ENCODE results near the gene MFSD2B.
A peak's percentile ranks its signal among the peaks of the same experiment; 100 is the strongest.
"Not testable (repeated sequence)": the region's sequence is repeated elsewhere in the genome, so short reads cannot be mapped to it uniquely, and the experiment has no call there.

MFSD2B gene

DNA sequence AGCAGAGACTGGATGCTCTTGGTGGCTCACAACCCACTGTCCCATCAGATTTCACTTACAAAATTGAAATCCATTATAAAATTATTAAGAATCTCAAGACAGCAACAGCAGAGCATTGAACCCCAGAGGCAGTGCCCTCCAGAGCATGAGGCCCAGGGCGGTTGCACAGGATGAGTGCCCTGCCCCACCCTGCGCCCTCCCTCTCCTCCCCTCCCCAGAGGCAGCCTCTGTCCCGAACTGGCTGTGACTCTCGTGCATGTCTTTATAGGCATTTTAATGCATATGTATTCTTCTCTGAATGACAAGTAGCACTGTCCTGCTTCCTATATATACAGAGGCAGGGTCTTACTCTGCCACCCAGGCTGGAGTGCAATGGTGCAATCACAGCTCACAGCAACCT is 10.4 kb downstream of the MFSD2B start:
- no peak for DNase-seq

DNA sequence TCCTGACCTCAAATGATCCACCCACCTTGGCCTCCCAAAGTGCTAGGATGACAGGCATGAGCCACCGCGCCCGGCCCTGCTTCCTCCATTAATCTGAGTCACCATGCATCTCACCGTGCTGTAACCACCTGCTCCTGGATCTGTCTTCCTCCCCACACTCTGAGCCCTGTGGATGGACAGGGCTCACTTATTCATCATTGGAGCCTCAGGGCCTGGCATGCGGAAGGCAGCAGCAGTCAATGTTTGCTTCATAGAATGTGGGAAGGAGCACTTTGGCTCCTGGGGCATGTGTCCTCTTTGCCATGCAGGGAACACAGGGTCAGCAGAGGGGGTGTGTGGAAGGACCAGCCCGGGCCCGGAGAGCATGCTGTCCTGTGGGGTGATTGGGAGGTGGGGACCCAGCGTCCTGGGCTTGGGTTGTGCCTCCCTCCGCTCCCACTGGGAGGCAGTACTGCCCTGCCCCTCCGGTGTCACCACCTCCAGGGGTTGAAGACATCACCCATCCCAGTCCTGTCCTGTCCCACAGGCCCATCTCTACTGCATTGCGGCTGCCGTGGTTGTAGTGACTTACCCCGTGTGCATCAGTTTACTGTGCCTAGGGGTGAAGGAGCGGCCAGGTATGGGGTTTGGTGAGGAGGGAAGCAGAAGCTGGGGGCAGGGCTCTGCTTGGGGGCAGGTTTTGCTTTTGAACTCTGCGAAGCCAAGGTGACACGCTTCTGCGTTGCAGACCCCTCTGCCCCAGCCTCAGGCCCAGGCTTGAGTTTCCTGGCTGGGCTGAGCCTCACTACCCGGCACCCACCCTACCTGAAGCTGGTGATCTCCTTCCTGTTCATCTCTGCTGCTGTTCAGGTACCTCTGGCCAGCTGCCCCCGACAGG is 11.5 kb downstream of the MFSD2B start:
- DNase-seq, result no peak

DNA sequence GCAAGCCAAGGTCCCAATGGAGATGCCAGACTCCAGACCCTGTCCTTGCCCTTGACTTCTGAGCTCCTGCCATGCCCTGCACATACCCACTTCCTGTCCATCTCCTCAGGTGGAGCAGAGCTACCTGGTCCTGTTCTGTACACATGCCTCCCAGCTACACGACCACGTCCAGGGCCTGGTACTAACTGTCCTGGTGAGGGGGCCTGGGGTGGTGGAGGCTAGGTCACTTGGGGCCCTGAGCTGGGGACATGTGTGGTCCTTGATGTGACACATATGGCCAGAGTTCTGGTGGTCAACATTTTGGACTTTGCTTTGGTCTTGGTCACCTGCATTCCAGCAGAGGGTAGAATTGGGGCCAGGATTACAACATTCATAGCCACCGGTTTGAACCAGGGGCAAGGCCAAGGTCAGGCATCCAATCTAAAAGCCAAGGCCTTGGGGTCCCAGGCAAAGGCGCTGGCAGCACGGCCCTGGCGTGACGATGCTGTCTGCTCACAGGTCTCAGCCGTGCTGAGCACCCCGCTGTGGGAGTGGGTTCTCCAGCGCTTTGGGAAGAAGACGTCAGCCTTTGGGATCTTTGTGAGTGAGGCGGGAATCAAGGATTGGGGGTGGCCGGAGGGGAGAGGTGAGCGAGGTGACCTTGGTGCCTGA is 12.6 kb downstream of the MFSD2B start:
- DNase-seq, result no peak

DNA sequence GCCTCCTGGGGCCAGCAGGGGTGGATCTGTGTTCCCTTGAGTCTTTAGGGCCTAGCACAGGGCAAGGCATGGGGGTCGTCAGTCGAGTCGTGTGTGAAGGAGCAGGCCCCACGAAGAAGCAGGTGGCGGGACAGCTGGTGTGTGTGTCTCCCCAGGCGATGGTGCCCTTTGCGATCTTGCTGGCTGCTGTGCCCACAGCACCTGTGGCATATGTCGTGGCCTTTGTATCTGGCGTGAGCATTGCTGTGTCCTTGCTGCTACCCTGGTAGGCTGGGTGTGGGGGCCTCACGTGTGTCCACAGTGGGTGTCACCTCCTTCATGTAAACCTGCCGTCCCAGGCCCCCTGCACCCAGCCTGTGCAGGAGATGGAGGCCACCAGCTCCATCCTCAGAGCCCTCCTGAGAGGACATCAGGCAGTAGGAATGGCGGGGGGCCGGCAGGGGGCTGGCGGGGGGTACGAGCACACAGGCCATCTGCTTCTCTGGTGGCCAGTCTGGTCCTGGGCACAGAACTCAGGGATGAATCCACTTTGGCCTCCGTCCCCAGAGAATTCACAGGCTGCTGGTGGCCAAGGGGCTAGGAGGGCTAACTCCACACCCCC is 13.2 kb downstream of the MFSD2B start:
- no peak for DNase-seq

DNA sequence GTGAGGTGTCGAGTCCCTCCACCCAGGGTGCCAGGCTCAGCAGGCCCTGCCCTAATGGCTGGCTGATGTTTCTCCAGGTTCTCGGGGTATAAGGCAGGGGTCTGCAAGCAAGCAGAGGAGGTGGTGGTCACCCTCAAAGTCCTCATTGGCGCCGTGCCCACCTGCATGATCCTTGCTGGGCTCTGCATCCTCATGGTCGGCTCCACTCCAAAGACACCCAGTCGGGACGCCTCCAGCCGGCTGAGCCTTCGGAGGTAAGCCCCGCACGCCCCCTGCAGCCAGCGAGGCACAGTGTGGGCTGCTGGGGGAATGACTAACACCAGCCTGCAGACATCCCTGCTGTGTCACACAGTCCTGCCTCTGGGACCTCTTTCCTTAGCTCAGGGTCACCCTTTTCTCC is 14.1 kb downstream of the MFSD2B start:
- DNase-seq, result no peak

DNA sequence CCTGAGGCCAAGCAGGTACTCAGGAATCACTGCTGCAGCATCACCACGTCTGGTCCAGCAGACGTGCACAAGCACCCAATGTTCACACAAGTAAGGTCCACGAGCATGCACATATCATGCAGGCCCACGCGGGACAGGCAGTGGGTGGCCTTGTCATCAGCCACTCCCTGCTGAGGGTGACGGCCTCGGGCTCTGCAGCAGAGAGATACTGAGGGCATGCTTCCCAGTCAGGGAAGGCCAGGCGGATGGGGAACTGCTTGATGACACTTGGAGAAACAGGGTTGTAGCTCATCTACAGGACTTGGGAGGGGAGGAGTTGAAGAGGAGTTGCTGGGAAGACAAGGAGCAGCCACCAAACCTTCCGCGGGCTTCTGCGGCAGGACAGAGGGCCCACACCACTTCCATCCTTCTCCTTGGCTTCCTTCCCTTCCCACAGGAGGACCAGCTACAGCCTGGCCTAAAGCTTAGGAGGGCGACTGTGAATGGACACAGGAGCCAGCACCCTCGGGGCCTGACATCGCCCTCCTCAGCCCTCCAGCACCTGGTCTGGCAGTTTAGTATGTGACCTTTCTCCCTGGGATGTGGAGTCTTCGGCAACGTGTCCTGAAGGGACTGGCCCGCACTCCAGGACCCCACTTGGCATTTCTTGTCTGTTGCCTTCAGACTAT is 15.2 kb downstream of the MFSD2B start:
- DNase-seq, result no peak

DNA sequence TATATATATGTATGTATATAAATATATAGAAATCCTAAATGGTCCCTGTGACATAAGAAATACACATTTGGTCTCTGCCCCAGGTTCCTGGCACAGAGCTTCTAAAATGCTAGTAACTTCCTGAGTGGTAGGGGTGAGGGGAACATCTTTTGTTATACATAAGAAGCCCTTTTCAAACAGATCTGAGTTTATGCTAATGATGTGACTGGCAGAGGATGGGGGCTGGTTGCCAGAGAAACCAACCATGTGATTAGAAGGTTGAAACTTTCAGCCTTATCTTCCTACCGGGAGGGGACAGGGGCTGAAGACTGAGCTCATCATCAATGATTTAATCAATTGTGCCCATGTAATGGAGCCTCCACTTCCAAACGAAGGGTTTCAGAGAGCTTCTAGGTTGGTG is 16.3 kb downstream of the MFSD2B start:
- no peak for DNase-seq

DNA sequence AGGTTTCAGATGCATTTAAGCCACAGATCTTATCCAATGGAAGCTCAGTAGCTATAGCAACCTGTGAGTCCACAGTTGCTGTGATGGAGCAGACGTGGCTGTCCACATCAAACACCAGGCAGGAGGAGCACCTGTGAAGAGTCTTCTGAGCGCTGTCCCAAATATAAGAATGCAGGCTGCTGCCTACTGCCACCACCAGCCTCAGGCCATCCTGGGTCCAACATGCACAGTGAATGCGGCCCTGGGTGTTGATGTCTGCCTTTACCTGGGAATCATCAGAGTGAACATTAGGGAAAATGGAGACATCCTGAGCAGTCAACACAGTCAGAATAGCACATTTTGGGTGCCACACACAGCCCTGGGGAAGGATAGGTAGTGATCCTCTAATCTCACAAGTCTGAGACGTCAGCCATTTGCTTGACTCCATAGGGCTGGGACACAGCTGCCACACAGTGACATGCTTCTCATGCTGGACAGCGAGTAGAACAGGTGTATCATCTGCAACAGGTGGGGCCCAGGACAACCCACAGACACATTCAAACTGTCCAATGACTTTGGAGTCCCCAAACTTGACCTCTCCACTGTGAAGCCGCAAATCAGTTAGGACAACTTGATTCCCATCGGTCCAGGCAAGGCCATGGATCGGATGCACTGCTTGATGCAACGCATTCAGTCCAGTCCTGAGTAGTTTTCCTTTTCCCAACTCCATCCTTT is 29.1 kb downstream of the MFSD2B start:
- DNase-seq, result no peak

DNA sequence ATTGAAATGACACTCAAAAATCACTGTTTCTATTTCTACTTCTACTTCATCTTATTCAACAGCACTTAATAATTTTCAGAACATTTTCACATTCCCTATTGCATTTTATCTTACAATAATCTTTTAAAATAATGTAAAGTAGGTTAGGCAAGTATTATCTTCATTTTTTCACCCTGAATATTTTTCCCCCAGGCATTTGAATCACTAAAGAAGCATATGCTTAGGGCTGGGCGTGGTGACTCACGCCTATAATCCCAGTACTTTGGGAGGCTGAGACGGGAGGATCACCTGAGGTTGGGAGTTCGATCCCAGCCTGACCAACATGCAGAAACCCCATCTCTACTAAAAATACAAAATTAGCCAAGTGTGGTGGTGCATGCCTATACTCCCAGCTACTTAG is 30.6 kb downstream of the MFSD2B start:
- no peak for DNase-seq

DNA sequence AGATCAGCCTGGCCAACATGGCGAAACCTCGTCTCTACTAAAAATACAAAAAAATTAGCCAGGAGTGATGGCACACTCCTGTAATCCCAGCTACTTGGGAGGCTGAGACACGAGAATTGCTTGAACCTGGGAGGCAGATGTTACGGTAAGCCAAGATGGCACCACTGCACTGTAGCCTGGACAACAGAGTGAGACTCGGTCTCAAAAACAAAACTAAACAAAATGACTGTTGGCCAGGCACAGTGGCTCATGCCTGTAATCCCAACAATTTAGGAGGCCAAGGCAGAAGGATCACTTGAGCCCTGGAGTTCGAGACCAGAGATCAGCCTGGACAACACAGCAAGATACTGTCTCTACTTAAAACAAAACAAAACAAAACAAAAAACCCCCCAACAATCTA is 33.2 kb downstream of the MFSD2B start:
- not testable (repeated sequence) for DNase-seq

DNA sequence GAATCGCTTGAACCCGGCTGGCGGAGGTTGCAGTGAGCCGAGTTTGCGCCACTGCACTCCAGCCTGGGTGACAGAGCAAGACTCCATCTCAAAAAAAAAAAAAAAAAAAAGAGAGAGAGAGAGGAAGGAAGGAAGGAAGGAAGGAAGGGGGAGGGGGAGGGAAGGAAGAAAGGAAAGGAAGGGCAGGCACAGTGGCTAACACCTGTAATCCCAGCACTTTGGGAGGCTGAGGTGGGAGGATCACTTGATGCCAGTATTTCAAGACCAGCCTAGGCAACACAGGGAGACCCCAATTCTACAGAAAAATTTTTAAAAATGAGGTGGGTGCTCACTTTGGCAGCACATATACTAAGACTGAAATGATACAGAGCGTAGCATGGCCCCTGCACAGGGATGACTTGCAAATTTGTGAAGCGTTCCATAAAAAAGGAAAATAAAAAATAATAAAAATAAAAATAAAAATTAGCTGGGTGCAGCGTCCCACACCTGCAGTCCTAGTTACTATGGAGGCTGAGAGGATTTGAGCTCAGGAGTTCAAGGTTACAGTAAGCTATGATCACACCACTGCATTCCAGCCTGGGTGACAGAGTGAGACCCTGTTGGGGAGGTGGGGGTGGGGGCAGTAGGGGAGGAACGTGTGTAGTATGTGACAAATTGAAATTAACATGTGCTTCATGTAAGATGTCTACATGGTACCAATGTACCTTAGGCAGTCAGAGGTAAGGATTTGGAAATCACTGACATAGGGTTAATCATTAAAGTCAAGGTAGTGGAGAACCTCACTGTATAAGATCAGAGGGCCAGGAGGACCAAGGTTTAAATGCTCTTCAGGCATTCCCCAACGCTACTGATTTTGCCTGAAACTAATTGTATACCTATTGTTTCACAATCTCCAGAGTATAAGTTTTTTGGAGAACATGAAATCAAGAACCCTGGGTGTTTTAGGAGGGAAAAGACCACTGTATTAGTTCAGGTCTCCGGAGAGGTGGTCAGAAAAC is 35.9 kb downstream of the MFSD2B start:
- DNase-seq, result no peak

DNA sequence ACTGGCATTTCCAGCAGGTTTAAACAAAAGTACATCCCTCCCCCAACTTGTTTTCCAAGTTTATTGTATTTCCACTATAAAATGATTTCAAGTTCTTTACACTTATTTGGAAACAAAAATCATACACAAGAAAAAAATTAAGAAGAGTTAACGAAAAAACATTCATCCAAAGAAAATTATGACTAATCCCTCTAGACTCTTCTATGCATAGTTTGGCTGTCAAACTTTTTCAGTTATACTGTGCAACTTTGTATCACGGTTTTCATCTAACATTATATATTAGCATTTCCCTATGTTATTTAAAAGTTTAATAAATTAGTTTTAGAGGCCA is 36.7 kb downstream of the MFSD2B start:
- no peak for DNase-seq

DNA sequence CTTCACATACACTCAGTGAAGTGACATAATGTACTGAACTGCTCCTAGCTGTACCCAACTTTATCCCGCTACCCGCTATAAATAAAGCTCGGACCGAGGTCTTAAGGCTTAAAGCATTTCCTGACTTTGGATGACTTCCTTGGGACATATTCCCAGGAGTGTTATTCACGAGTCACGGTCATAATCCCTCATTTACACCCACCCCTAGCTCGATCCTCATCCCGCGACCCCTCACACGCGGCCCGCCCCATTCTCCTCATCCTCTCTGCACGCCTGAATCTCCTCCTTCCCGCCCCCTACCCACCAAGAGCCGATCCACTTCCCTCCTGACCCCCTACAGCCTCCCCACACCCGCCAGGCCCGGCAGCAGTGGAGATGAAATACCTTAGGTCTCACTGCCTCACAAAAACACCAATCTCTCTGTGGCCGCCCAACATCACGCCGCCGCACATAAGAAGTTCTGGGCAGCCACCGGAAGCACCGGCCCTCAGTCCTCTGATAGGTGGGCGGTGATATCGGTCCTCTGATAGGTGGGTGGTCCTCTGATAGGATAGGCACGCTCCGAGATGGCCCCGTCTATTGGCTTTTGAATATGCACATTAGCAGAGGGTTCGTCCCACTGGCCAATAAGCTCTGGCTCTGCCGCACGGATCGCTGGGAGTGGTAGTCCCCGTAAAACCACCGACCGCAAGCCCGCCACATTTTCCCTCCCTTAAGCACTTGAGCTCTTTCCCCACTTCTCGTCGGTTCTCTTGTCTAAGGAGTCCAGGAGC is 37.2 kb downstream of the MFSD2B start, which contains the start of gene WDCP:
TSS of gene WDCP (minus strand) at position 462 of the 773 bp plus-strand sequence. CDS start 7,897 bp downstream, outside the sequence.
- peak; percentile 93 for DNase-seq

DNA sequence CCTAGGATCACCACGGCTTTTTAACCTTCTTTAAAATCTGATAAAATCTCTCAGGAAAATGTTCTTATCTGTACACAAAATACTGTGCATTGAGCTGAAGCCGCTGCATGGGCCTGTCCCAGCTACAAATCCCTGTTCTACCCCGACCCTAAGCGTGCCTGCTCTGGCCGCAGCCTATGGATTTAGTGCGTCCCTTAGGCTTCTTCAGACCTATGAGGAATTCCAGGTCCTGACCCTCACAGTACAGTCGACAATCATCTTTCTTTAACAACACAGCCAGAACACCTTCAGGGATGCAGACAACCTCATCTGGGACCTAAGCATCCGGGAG is 37.8 kb downstream of the MFSD2B start:
- no peak for DNase-seq

DNA sequence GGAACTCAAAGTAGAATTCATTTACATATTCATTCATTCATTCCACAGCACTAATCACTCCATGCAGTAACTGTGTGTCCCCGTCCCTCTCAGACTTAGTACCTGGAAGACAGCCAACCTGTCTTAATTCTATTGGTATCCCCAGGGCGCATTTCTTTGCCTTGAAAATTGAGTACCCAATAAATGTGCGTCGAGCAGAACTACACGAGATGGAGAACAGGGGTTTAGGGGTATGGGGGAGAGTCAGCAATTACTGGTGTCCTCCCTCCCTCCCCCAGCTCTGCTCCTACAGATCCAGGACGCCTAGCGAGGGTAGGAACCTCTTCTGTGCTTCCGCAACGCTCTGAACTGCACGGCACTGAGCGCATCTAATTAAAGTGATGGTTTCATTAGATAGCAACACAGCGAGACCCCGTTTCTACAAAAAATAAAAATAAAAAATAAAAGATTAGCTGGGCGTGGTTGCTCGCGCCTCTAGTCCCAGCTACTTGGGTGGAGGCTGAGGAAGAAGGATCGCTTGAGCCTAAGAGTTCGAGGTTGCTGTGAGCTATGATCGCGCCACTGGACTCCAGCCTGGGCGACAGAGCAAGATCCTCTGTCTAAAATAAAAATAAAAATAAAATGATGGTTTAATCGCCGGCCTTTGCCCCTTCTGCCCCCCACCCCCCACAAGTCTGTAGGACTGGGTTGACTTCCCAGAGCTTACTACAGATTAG is 39.0 kb downstream of the MFSD2B start:
- DNase-seq, result no peak

DNA sequence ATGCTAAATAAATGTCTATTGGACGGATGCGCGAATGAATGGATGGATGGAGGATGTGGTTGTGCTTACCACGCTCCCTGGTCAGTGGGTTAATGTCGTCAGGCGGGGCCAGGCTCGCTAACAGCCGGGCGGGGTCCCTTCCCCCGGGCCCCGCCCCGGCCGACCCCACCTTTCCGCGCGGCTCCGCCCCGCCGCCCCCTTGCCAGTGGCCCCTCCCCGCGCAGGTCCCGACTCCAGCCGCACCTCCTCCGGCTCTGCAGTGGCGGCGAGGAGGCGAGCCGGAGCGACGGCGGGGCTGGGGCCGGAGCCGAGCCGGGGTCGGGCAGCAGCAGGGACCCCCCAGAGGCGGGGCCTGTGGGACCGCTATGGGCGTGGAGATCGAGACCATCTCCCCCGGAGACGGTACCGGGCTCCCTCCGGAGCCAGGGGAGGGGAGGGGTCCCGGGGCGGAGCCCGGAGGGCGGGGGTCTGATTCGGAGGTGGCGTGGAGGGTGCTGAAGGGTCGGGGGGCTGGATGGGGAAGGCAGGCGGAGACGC is 39.7 kb downstream of the MFSD2B start, which contains the start of gene FKBP1B:
TSS of gene FKBP1B (plus strand) at position 257 of the 537 bp plus-strand sequence. CDS start at position 366, 109 bp downstream.
- peak; percentile 60 for DNase-seq

DNA sequence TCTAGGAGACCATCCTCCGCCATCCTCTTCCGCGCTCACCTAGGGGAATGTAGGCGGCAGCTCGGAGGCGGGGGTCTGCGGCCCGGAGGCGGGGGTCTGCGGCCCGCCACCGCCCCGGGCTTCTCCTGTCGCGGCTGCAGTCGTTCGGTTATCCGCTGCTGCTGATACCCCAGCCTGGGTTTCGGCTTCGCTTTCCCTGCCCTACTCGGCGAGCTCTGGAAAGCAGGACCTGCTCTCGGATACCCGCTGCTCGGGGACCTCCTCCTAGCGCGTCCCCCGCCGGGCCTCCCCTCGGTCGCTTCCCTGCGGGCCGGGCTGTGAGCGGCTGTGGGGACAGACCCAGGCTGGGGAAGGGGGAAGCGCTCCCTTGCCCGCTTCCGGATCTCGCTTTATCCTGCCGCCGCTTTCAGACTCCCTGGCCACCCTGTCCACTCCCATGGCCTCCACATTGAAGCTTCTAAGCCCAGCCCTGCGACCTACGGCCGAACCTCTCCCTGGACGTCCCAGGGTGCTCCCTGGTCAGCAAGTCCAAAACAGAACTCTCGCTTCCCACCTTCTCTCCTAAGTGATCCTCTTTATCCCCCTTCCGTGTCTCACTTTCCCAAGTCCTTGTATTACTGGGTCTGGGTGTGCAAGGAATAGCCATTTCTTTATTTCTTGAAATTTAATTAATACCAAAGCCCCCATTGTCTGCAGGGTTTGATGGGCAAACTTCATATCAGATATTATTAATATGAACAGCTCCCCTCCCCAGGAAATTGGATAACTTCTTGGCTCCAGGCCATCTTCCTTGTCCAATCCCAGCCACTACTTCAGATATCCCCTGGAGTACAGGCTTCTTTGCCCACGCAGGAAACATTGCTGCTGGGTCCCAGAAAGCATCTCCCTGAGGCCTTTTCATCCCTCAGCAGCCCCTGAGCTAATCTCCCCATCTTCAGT is 40.4 kb downstream of the MFSD2B start:
- DNase-seq, result peak; percentile 57

DNA sequence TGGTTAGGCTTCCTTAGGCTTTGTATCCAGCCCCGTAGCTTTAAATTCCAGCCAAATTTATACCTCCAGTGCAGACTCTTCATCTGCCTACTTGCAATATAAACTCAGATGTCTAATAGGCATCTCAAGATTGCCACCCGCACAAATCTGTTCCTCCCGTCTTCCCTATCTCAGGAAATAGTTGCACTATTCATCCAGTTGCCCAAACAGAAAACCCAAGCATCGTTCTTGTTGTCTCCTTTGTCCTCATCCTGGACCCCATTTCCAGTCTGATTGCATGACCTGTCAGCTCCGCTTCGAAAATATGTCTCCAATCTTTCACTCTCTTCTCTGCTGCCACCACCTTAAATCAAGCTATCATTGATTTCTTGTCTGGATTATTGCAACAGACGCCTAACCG is 41.9 kb downstream of the MFSD2B start:
- no peak for DNase-seq
